GM23338 (cell line): Measurements from ENCODE around the gene GPR78. TPM values are rescaled to one million over a fixed set of nuclear protein-coding genes. Genes with fewer than 3 reads are reported as not detected.
A peak's percentile ranks its signal among the peaks of the same experiment; 100 is the strongest.

Experiments
- ATAC-seq: fragments of 200-7000 bp; cut with Tn5 transposase; 3 replicates; pipeline ENCODE4 v1.9.1; 2020
- DNase-seq: peaks from one replicate; pipeline ENCODE4 v3.0.0-alpha.2; 2015; ENCODE audit warnings: low spot score
- H2AFZ ChIP-seq: fragments of 200-600 bp; sonication (generic); 2 replicates; pipeline ENCODE4 v1.8.0; 2016; ENCODE audit warnings: antibody characterized with exemption, mild to moderate bottlenecking, moderate library complexity
- H3F3A ChIP-seq: fragments of 200-600 bp; sonication (generic); replicated peaks from 2 replicates; pipeline ENCODE4 v1.8.0; 2017; ENCODE audit warnings: antibody characterized with exemption, mixed run types, low read depth
- H3K27ac ChIP-seq: fragments of 200-600 bp; sonication (generic); 2 replicates; pipeline ENCODE4 v1.6.1; 2016; ENCODE audit warnings: low read depth
- H3K27me3 ChIP-seq: fragments of 200-600 bp; sonication (generic); 2 replicates; pipeline ENCODE4 v1.8.0; 2016; ENCODE audit warnings: mild to moderate bottlenecking, mixed run types, moderate library complexity; ENCODE audit not compliant: insufficient read depth
- H3K36me3 ChIP-seq: fragments of 200-600 bp; sonication (generic); 2 replicates; pipeline ENCODE4 v1.8.0; 2016; ENCODE audit warnings: mild to moderate bottlenecking; ENCODE audit not compliant: insufficient read depth
- H3K4me1 ChIP-seq: fragments of 200-600 bp; sonication (generic); 2 replicates; pipeline ENCODE4 v1.8.0; 2016; ENCODE audit warnings: mild to moderate bottlenecking, moderate library complexity; ENCODE audit not compliant: insufficient read depth
- H3K4me2 ChIP-seq: fragments of 200-600 bp; sonication (generic); 2 replicates; pipeline ENCODE4 v1.7.1; 2017; ENCODE audit warnings: mixed run types
- H3K4me3 ChIP-seq: fragments of 200-600 bp; sonication (generic); 2 replicates; pipeline ENCODE4 v1.6.1; 2016; ENCODE audit warnings: mixed run types
- H3K79me2 ChIP-seq: fragments of 200-600 bp; sonication (generic); replicated peaks from 2 replicates; pipeline ENCODE4 v1.8.0; 2017; ENCODE audit warnings: mild to moderate bottlenecking; ENCODE audit not compliant: insufficient read depth
- H3K9me2 ChIP-seq: fragments of 200-600 bp; sonication (generic); 2 replicates; pipeline ENCODE4 v1.8.0; 2017; ENCODE audit not compliant: insufficient read depth
- H4K20me1 ChIP-seq: fragments of 200-600 bp; sonication (generic); replicated peaks from 2 replicates; pipeline ENCODE4 v1.8.0; 2017; ENCODE audit warnings: mild to moderate bottlenecking; ENCODE audit not compliant: insufficient read depth
- H3K27ac Mint-ChIP-seq: 2 replicates; pipeline ENCODE4 v1.8.0; 2020; ENCODE audit warnings: inconsistent platforms, mild to moderate bottlenecking, moderate library complexity, mixed read lengths
- H3K27me3 Mint-ChIP-seq: 3 replicates; pipeline ENCODE4 v1.8.0; 2022; ENCODE audit warnings: low read depth, mild to moderate bottlenecking, moderate library complexity, mixed read lengths, inconsistent platforms; ENCODE audit not compliant: insufficient read depth, poor library complexity
- H3K36me3 Mint-ChIP-seq: 3 replicates; pipeline ENCODE4 v1.8.0; 2021; ENCODE audit warnings: low read depth, mild to moderate bottlenecking, inconsistent platforms, moderate library complexity, mixed read lengths
- H3K4me1 Mint-ChIP-seq: 3 replicates; pipeline ENCODE4 v1.8.0; 2020; ENCODE audit warnings: mild to moderate bottlenecking, inconsistent platforms, mixed read lengths
- H3K4me3 Mint-ChIP-seq: 3 replicates; pipeline ENCODE4 v1.8.0; 2021; ENCODE audit warnings: moderate library complexity, mild to moderate bottlenecking, inconsistent platforms, mixed read lengths
- H3K9me3 Mint-ChIP-seq: 3 replicates; pipeline ENCODE4 v1.8.0; 2020; ENCODE audit warnings: moderate library complexity, mild to moderate bottlenecking, inconsistent platforms, mixed read lengths
- CREB1 ChIP-seq: fragments of 250-450 bp; sonication (Bioruptor Pico); IDR thresholded peaks from 2 replicates; pipeline ENCODE4 v1.5.0; 2020; ENCODE audit warnings: low read depth, mild to moderate bottlenecking, moderate library complexity
- CTCF ChIP-seq, 2 experiments: fragments of 200-600 bp in 1 of 2; sonication (generic) in 1 of 2; conservative IDR thresholded peaks; 2 replicates each; pipeline versions ENCODE4 v1.5.1 to v1.6.1; 2016 to 2017; ENCODE audit warnings: antibody characterized with exemption in 2 of 2, low read depth in 2 of 2, mild to moderate bottlenecking in 2 of 2, moderate library complexity in 1 of 2
- ZNF114 ChIP-seq: fragments of 250-450 bp; sonication (Bioruptor Pico); IDR thresholded peaks from 2 replicates; pipeline ENCODE4 v1.5.0; 2020; ENCODE audit warnings: mild to moderate bottlenecking, moderate library complexity
- polyA plus RNA-seq: library from polyadenylated mRNA; unstranded; fragments of >200 nt; fragmentation: Nextera tagmentation; extraction: Ambion mirVana; gene quantifications from 2 replicates; pipeline ENCODE4 v1.2.1, GENCODE V29; 2016
- total RNA-seq: library from RNA; depleted of rRNA; stranded (reverse); fragments of >200 nt; shearing (Covaris generic); gene quantifications from 2 replicates; pipeline ENCODE4 v1.2.3, GENCODE V29; 2014
- TF ChIP-seq, protein P1 (sequence below): IDR thresholded peaks from one replicate; pipeline ENCODE4 v1.6.1; 2018; ENCODE audit warnings: antibody characterized with exemption; ENCODE audit not compliant: unreplicated experiment
- TF ChIP-seq, protein P2 (sequence below): fragments of 250-450 bp; sonication (Bioruptor Pico); IDR thresholded peaks from 2 replicates; pipeline ENCODE4 v1.5.0; 2020; ENCODE audit warnings: mild to moderate bottlenecking, moderate library complexity

Gene GPR78
- total and polyA plus RNA-seq, 2 experiments from 2014 or later: 0.82 to 2.7 TPM

DNA sequence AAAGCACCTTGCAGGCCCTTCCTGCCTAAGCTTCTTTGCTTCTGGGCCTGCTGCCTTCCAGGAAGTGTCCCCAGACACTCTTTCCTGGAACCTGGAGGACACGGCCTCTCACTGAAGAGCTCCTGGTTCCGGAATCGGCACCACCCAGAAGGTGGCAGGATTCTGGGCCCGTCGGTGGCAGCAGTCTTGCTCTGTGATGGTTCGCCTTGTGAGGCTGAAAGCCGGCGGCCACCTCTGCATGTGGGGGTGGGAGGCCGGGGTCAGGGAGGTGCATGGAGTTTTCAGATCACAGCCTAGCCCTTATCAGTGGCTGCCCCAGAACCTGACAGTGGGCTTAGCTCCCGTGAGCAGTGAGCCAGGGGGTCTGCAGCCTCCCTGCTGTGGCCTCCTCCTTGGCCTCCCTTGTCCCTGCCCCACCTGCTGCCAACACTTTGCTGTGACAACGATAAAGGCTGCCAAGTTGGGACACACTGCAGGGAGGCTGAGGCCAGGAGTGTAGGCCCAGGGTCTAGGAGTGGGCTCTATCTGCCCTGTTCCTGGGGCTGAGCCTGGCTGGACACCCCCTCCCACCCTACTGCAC is 30.8 kb upstream of the GPR78 start:
- Histone ChIP-seq H3K4me2 (no peak overlapping the region), H3K4me1 (peaks cover 9% of the 10 kb centered on the region), H3K27me3 (no peaks in the 10 kb centered on the region), H3K9me2 (no peaks in the 10 kb centered on the region), H3F3A (no peaks in the 10 kb centered on the region), H4K20me1 (no peaks in the 10 kb centered on the region), H3K27ac (no peak overlapping the region), H3K4me3 (no peak overlapping the region), H2AFZ (no peak overlapping the region), H3K36me3 (no peaks in the 10 kb centered on the region; the same call in 1 of the 2 replicates), H3K79me2 (no peaks in the 10 kb centered on the region)
- peaks cover 16% of the 10 kb centered on the region for H3K27me3 Mint-ChIP-seq
- no peaks in the 10 kb centered on the region for H3K36me3 Mint-ChIP-seq
- TF ChIP-seq, protein P1, sequence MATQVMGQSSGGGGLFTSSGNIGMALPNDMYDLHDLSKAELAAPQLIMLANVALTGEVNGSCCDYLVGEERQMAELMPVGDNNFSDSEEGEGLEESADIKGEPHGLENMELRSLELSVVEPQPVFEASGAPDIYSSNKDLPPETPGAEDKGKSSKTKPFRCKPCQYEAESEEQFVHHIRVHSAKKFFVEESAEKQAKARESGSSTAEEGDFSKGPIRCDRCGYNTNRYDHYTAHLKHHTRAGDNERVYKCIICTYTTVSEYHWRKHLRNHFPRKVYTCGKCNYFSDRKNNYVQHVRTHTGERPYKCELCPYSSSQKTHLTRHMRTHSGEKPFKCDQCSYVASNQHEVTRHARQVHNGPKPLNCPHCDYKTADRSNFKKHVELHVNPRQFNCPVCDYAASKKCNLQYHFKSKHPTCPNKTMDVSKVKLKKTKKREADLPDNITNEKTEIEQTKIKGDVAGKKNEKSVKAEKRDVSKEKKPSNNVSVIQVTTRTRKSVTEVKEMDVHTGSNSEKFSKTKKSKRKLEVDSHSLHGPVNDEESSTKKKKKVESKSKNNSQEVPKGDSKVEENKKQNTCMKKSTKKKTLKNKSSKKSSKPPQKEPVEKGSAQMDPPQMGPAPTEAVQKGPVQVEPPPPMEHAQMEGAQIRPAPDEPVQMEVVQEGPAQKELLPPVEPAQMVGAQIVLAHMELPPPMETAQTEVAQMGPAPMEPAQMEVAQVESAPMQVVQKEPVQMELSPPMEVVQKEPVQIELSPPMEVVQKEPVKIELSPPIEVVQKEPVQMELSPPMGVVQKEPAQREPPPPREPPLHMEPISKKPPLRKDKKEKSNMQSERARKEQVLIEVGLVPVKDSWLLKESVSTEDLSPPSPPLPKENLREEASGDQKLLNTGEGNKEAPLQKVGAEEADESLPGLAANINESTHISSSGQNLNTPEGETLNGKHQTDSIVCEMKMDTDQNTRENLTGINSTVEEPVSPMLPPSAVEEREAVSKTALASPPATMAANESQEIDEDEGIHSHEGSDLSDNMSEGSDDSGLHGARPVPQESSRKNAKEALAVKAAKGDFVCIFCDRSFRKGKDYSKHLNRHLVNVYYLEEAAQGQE: no peak
- TF ChIP-seq CTCF (conservative IDR thresholded peaks at IDR 0.05; ENCODE audit: low read depth in 2 of 2): peak in 1 of 2 experiments; percentile 21; a peak in 1 of 4 replicates
- no peaks in the 10 kb centered on the region; the same call in 2 of the 3 replicates for H3K9me3 Mint-ChIP-seq
- DNase-seq (no peak), ATAC-seq (no peak)
- peaks cover 25% of the 10 kb centered on the region for H3K4me1 Mint-ChIP-seq
- H3K4me3 Mint-ChIP-seq: no peak overlapping the region
- H3K27ac Mint-ChIP-seq: no peak overlapping the region

DNA sequence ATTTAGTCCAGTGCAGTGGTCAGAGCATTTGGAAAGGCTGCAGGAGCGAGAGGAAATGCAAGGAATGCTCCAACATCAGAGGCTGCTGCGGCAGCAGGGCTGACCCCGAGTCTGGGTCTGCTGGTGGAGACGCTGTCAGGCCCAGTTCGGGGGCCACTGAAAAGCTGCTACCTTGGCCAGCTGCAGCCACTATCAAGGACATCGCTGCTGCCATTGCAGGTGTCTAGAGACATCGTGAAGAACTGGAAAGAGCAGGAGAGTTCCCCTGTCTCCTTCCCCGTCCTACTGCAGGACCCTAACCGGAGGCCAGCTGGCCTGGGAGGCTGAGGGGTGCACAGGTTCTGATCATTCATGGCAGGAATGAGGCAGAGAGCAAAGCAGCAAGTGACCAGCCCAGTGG is 29.5 kb upstream of the GPR78 start:
- Mint-ChIP-seq H3K27me3 (peaks cover 18% of the 10 kb centered on the region), H3K4me3 (no peak overlapping the region), H3K4me1 (peaks cover 22% of the 10 kb centered on the region), H3K36me3 (no peaks in the 10 kb centered on the region), H3K9me3 (no peaks in the 10 kb centered on the region; the same call in 2 of the 3 replicates), H3K27ac (no peak overlapping the region)
- DNase-seq (no peak), ATAC-seq (no peak)
- no peak overlapping the region for H3K4me2 ChIP-seq
- no peaks in the 10 kb centered on the region for H3K9me2 ChIP-seq
- H3K79me2 ChIP-seq: no peaks in the 10 kb centered on the region
- no peak overlapping the region for H3K27ac ChIP-seq
- H3K36me3 ChIP-seq: no peaks in the 10 kb centered on the region; the same call in 1 of the 2 replicates
- H2AFZ ChIP-seq: no peak overlapping the region
- peaks cover 6% of the 10 kb centered on the region for H3K4me1 ChIP-seq
- no peak overlapping the region for H3K4me3 ChIP-seq
- H4K20me1 ChIP-seq: no peaks in the 10 kb centered on the region
- H3F3A ChIP-seq: no peaks in the 10 kb centered on the region
- H3K27me3 ChIP-seq: no peaks in the 10 kb centered on the region
- TF ChIP-seq, protein P2, sequence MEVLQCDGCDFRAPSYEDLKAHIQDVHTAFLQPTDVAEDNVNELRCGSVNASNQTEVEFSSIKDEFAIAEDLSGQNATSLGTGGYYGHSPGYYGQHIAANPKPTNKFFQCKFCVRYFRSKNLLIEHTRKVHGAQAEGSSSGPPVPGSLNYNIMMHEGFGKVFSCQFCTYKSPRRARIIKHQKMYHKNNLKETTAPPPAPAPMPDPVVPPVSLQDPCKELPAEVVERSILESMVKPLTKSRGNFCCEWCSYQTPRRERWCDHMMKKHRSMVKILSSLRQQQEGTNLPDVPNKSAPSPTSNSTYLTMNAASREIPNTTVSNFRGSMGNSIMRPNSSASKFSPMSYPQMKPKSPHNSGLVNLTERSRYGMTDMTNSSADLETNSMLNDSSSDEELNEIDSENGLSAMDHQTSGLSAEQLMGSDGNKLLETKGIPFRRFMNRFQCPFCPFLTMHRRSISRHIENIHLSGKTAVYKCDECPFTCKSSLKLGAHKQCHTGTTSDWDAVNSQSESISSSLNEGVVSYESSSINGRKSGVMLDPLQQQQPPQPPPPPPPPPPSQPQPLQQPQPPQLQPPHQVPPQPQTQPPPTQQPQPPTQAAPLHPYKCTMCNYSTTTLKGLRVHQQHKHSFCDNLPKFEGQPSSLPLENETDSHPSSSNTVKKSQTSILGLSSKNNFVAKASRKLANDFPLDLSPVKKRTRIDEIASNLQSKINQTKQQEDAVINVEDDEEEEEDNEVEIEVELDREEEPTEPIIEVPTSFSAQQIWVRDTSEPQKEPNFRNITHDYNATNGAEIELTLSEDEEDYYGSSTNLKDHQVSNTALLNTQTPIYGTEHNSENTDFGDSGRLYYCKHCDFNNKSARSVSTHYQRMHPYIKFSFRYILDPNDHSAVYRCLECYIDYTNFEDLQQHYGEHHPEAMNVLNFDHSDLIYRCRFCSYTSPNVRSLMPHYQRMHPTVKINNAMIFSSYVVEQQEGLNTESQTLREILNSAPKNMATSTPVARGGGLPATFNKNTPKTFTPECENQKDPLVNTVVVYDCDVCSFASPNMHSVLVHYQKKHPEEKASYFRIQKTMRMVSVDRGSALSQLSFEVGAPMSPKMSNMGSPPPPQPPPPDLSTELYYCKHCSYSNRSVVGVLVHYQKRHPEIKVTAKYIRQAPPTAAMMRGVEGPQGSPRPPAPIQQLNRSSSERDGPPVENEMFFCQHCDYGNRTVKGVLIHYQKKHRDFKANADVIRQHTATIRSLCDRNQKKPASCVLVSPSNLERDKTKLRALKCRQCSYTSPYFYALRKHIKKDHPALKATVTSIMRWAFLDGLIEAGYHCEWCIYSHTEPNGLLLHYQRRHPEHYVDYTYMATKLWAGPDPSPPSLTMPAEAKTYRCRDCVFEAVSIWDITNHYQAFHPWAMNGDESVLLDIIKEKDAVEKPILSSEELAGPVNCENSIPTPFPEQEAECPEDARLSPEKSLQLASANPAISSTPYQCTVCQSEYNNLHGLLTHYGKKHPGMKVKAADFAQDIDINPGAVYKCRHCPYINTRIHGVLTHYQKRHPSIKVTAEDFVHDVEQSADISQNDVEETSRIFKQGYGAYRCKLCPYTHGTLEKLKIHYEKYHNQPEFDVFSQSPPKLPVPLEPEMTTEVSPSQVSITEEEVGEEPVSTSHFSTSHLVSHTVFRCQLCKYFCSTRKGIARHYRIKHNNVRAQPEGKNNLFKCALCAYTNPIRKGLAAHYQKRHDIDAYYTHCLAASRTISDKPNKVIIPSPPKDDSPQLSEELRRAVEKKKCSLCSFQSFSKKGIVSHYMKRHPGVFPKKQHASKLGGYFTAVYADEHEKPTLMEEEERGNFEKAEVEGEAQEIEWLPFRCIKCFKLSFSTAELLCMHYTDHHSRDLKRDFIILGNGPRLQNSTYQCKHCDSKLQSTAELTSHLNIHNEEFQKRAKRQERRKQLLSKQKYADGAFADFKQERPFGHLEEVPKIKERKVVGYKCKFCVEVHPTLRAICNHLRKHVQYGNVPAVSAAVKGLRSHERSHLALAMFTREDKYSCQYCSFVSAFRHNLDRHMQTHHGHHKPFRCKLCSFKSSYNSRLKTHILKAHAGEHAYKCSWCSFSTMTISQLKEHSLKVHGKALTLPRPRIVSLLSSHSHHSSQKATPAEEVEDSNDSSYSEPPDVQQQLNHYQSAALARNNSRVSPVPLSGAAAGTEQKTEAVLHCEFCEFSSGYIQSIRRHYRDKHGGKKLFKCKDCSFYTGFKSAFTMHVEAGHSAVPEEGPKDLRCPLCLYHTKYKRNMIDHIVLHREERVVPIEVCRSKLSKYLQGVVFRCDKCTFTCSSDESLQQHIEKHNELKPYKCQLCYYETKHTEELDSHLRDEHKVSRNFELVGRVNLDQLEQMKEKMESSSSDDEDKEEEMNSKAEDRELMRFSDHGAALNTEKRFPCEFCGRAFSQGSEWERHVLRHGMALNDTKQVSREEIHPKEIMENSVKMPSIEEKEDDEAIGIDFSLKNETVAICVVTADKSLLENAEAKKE (CRISPR knock-in tag): no peak
- TF ChIP-seq, protein P1: no peak
- TF ChIP-seq CREB1 (CRISPR knock-in tag) (no peak), ZNF114 (no peak)
